NK-92 (cell line): ENCODE data around the gene CHIA.
"Not testable (repeated sequence)": the region's sequence is repeated elsewhere in the genome, so short reads cannot be mapped to it uniquely, and the experiment has no call there.

ENCODE experiments used
- DNase-seq: peaks from one replicate; lab custom pipeline; 2025; ENCODE audit not compliant: unreplicated experiment; lab: John Stamatoyannopoulos, UW

The CHIA gene

DNA sequence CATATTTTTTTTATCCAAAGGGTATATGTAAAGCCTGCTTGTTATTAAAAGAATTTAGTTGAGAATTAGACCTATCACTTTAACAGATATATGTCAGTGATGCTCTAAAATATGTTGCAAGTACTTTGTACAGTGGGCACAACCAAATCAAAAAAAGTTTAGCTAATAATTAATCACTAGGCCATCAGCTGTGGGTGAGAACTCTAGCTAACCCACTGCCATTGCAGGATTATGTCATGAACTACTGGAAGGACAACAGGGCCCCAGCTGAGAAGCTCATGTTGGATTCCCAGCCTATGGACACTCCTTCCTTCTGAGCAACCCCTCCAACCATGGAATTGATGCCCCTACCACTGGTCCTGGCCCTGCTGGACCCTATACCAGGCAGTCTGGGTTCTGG lies 6.8 kb upstream of the CHIA start:
- no peak for DNase-seq

GRCh38 chr1:111285879-111286278 lies 4.8 kb upstream of the CHIA start:
- no peak for DNase-seq

GRCh38 chr1:111286912-111287311 lies 3.7 kb upstream of the CHIA start:
- no peak for DNase-seq

DNA sequence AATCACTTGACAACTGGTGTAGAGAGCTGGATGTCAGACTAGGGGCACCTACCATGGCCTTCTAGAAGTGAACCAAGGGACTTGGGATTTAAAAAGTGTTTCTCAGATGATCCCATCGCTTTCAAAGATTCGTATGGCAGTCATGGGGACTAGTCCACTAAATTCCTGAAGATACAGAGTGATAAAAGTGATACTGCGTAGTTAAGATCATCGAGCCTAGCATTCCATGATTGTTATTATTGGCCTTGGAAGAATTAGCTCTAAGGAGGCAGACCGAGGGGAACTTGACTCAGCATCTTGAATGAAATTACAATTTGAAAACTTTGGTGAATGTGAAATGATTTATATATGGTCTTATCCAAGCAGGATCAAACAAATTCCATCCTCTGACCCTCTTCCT lies 1.3 kb upstream of the CHIA start:
- no peak for DNase-seq

- DNase-seq = no peak
Measured at GRCh38 chr1:111290104-111290503, 547 bp upstream of the CHIA start.

- DNase-seq = no peak
Measured at GRCh38 chr1:111294390-111294789, 3.7 kb downstream of the CHIA start.

GRCh38 chr1:111302374-111302773 lies 11.7 kb downstream of the CHIA start:
- DNase-seq = no peak

- no peak for DNase-seq
Measured at GRCh38 chr1:111309690-111310089, 19.0 kb downstream of the CHIA start.

- DNase-seq = no peak
Measured at GRCh38 chr1:111318523-111318922, 27.9 kb downstream of the CHIA start.

DNA sequence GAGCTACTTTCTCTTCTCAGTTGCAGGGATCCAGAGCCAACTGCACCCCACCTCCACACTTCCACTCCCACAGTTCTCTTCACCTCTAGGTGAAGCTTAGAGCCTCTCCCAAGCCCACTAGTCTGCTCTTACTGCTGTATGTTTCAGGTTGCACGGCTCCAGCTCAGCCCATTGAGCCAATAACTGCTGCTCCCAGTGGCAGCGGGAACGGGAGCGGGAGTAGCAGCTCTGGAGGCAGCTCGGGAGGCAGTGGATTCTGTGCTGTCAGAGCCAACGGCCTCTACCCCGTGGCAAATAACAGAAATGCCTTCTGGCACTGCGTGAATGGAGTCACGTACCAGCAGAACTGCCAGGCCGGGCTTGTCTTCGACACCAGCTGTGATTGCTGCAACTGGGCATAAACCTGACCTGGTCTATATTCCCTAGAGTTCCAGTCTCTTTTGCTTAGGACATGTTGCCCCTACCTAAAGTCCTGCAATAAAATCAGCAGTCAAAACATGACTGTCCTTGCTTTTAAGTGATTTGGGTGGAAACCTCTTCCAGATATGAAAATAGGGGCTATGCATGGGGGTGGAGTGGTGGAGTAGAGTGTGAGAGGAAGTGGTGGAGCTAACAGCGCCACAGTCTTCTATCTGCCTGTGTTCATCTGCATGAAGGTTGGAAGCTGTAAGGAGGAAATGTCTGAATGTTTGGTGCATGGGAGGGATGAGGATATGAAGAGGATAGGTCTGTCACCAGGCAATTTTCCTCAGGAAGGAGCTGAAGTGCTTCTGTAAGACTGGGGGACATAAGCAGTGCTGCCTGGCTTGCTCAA lies 29.6 kb downstream of the CHIA start:
- DNase-seq = no peak

GRCh38 chr1:111323231-111323630 lies 32.6 kb downstream of the CHIA start:
- DNase-seq = no peak

- no peak for DNase-seq
Measured at GRCh38 chr1:111332190-111332589, 41.5 kb downstream of the CHIA start.

DNA sequence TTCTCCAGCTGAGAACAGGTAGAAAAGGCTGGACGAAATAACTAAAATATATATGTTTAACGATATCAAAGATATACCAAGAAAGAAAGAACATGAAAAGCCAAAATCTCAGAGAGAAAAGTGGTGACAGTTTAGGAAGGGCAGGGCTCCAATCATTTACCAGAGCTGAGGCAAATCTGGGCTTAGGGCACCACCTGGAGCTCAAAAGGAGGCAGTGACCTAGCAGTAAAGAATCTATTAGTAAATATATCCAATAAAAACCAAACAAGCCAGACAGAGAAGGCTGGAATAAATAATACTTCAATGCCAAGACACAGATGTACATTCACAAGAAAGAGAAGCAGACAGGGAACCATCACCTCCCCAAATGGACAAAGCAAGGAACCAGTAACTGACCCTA lies 43.5 kb downstream of the CHIA start:
- no peak for DNase-seq

- not testable (repeated sequence) for DNase-seq
Measured at GRCh38 chr1:111335214-111335877, 44.7 kb downstream of the CHIA start.

DNA sequence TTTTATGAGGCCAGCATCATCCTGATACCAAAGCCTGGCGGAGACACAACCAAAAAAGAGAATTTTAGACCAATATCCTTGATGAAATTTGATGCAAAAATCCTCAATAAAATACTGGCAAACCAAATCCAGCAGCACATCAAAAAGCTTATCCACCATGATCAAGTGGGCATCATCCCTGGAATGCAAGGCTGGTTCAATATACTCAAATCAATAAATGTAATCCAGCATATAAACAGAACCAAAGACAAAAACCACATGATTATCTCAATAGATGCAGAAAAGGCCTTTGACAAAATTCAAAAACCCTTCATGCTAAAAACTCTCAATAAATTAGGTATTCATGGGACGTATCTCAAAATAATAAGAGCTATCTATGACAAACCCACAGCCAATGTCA lies 48.2 kb downstream of the CHIA start:
- not testable (repeated sequence) for DNase-seq

DNA sequence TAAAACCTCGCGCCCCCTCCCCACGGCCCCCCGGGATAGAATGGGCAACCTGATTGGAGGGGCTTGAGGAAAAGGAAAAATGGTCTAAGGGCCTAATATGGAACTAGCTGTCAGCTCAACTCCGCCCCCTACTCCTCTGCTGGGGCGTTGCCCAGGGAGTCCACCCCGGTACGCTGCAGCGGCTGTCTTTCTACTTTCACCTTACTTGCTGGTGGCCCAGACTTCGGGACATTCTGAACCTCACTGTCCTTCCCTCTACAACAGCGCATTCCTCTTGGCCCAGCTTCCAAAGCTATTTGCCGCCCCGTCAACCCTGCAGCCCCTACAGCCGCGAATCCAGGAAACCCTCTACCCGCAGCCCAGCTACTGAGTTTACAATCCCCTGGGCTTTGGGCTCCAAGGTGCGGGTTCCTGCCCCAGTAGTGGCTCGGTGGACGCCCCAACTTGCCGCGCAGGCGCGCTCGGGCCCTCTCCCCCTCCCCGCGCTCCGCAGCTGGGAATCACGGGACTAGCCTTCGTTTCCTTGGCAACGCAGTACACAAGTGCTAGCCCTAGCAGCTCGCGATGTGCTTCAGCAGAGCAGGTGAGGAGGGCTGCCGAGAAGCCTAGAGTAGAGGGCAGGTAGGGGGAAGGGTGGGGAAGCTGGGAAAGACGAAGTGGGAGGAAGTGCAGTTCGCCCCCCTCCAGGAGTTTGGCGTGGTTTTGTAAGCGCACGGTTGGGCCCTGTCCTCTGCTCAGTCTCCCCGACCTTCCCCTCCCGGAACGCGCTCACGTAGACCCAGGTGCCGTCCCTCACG lies 55.6 kb downstream of the CHIA start:
- no peak for DNase-seq

DNA sequence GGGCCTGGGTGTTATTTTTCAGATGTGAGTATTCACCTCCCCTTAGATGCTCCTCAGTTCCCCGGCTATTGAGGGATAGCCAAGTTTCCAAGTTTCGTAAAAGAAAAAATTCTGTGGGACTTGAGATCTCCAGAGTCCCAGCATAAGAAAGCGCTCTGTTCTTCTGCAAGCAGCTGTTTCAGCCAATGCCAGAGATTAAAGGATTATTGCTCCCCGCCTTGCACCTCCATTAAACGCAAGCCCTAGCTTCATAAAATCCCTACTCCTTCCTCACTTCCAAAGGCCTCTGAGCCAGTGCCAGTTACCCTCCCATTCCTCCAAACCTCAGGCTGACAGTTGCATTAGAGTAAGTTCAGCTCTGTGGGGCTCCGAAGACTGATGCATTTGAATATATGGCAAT lies 56.4 kb downstream of the CHIA start:
- DNase-seq = no peak

DNA sequence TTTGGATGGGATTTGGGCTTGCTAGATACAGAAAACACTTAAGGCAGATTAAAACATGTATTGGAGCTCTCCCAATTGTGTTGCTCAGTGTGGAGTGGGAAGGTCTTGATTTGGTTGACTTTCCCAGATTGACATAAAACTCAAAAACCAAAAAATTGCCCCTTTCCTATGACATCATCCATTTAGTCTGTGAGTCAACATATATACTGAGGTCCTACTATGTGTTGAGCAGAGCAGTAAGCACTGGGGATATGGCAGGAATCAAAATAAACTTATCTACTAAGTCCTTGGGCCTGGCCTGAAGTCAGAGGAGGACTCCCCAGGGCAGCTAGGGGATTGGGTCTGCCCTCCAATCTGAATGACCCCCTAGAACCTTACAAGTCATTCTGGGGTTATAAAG lies 61.0 kb downstream of the CHIA start:
- no peak for DNase-seq

GRCh38 chr1:111354584-111354983 lies 63.9 kb downstream of the CHIA start:
- no peak for DNase-seq

DNA sequence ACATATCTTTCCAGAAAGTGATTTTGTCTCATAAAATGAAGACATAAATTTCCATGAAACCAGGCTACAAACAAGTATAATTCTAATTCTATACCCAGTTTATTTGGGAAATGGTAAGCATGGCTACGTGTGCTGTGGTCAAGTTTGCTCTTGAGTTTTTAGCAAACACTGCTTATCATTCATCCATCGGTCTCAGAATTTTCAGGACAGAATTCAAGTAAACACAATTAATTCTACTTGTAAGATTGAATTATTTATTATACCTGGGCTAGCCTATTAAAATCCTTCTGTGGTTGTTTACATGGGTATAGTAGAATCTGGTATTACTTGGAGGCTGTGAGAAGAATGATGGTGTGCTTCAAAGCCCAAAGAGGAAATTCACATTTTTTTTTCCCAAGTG lies 68.3 kb downstream of the CHIA start:
- no peak for DNase-seq

GRCh38 chr1:111359376-111359775 lies 68.7 kb downstream of the CHIA start:
- DNase-seq = no peak

DNA sequence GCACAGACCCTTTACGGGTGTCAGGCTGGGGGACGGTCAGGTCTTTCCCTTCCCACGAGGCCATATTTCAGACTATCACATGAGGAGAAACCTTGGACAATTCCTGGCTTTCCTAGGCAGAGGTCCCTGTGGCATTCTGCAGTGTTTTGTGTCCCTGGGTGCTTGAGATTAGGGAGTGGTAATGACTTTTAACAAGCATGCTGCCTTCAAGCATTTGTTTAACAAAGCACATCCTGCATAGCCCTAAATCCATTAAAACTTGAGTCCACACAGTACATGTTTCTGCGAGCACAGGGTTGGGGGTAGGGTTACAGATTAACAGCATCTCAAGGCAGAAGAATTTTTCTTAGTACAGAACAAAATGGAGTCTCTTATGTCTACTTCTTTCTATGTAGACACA lies 69.6 kb downstream of the CHIA start:
- not testable (repeated sequence) for DNase-seq
